Thyroid gland (tissue), 4 donors: ENCODE data around the gene MRPL21. TPM values are rescaled to one million over a fixed set of nuclear protein-coding genes. Genes with fewer than 3 reads are reported as not detected.

Experiments
- DNase-seq, 2 donors: peaks; one replicate each; pipeline ENCODE4 v3.0.0-alpha.2; 2019
- H3K27ac ChIP-seq, 3 donors: fragments of 200-600 bp; sonication (generic); 1 replicate in 2 of 3; 2 replicates in 1 of 3; pipeline ENCODE4 v1.5.1; 2016 to 2019; ENCODE audit warnings: mild to moderate bottlenecking in 1 of 3, moderate library complexity in 1 of 3
- H3K27me3 ChIP-seq: fragments of 200-600 bp; sonication (generic); one replicate; pipeline ENCODE4 v1.5.1; 2019
- H3K36me3 ChIP-seq, 2 donors: fragments of 200-600 bp; sonication (generic); one replicate each; pipeline ENCODE4 v1.5.1; 2016 to 2019
- H3K4me1 ChIP-seq, 2 donors: fragments of 200-600 bp; sonication (generic); one replicate each; pipeline ENCODE4 v1.5.1; 2017 to 2019
- H3K4me3 ChIP-seq, 3 donors: fragments of 200-600 bp; sonication (generic); replicated peaks in 1 of 3; 1 replicate in 2 of 3; 2 replicates in 1 of 3; pipeline ENCODE4 v1.5.1; 2016; ENCODE audit warnings: mild to moderate bottlenecking in 1 of 3
- H3K9me3 ChIP-seq: fragments of 200-600 bp; sonication (generic); one replicate; pipeline ENCODE4 v1.5.1; 2017
- CTCF ChIP-seq, 6 experiments: fragments of 200-600 bp in 3 of 6; fragments of 450-650 bp in 3 of 6; sonication (generic) in 3 of 6; IDR thresholded peaks; one replicate each; pipeline ENCODE4 v1.5.1; 2016 to 2019; ENCODE audit warnings: antibody characterized with exemption in 6 of 6, mild to moderate bottlenecking in 2 of 6, inconsistent platforms in 1 of 6, moderate library complexity in 1 of 6
- POLR2A ChIP-seq, 2 donors: fragments of 450-650 bp; IDR thresholded peaks; one replicate each; pipeline ENCODE4 v1.6.1; 2017; ENCODE audit warnings: antibody characterized with exemption in 2 of 2, mild to moderate bottlenecking in 2 of 2, moderate library complexity in 1 of 2
- WGBS, 2 donors: methylation state at CpG; one replicate each; pipeline ENCODE4 v1.1.5; 2017; 5-methylcytosine and 5-hydroxymethylcytosine counted together
- intact Hi-C: fragments of 100-400 bp; cut with DNase I; formaldehyde crosslinking; loops from one replicate; pipeline ENCODE4 v1.15.1; 2023
- total RNA-seq, 4 donors: library from RNA; depleted of rRNA; stranded (reverse); fragments of >200 nt; gene quantifications; one replicate each; pipeline ENCODE4 v1.2.3, GENCODE V29; 2016

Gene MRPL21
- total RNA-seq, 4 donors from 2014 or later: 24.0 to 86.6 (median 65.6) TPM

DNA sequence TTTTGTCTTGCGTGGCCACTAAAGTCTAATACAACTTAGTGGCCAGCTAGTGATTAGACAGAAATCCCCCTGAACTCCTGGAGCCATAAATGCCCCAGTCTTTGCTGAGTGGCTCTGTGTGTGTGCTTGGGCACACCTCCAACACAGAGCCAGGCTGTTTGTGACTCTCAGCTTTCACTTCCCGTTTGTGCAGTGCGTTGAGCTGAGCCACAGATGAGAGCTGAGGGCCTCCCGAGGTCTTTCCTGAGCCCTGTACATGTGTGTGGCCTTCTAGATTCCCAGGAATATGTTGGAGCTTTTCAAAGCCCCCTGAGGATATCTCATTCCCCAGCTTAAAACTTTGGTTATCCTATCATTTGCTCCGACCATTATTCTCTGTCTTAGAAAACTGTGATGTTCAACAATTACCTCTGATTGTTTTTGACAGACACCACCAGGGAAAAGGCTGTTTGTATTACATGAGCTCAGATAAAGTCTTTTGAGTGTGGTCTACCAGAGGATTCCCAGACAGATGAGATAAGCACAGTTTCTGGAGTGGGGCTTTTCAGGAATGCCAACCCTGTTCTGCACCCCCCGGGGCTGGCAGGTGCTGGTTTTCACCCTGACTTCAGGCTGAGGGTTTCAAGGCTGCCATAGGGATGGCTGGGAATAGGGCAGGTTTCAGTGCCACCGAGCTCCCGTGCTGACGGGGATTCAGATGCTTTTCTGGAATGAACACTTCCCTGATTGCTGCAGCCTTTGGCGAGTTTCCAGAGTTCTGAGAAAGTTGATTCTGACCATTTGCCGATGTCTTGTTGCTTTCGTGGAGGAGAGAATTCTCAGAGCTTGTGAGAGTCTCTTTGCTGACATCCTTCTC, 23.9 kb upstream of the MRPL21 start:
- 62 to 78% methylated on average over 12 of the region's 12 CpGs for WGBS, 2 donors
- H3K27ac ChIP-seq: no peak overlapping the region

DNA sequence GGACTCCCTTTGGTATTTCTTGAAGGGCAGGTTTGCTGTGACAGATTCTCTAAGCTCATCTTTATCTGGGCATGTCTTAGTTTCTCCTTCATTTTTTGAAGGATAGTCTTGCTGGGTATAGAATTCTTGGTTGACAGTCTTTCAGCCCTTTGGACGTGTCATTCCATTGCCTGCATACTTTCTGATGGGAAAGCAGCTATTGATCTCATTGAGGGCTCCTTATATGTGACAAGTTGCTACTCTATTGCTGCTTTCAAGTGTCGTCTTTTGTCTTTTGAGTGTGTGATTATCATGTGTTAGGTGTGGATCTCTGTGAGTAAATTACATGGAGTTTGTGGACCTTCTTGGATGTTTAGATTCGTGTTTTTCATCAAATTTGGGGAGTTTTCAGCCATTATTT, 22.0 kb upstream of the MRPL21 start:
- Histone ChIP-seq H3K36me3 (peaks cover 28 to 56% of the 10 kb centered on the region in 2 donors), H3K9me3 (no peaks in the 10 kb centered on the region), H3K27me3 (no peaks in the 10 kb centered on the region), H3K27ac (no peak overlapping the region), H3K4me3 (no peak overlapping the region), H3K4me1 (no peaks in the 10 kb centered on the region)
- 94 to 95% methylated on average over 3 of the region's 3 CpGs for WGBS, 2 donors
- no peak for DNase-seq
- no peak for TF ChIP-seq CTCF (IDR thresholded peaks at IDR 0.05)
- TF ChIP-seq POLR2A (IDR thresholded peaks at IDR 0.05): no peak
- intact Hi-C loops: no loop called here

More for the DNA sequence above, 23.9 kb upstream of the MRPL21 start:
- no peak for DNase-seq
- intact Hi-C loops: no loop called here
- Histone ChIP-seq H3K27me3 (no peaks in the 10 kb centered on the region), H3K4me3 (no peak overlapping the region), H3K36me3 (peaks cover 30 to 51% of the 10 kb centered on the region in 2 donors), H3K9me3 (no peaks in the 10 kb centered on the region), H3K4me1 (no peaks in the 10 kb centered on the region)
- TF ChIP-seq POLR2A (IDR thresholded peaks at IDR 0.05) (no peak), CTCF (IDR thresholded peaks at IDR 0.05) (no peak)

GRCh38 chr11:68924073-68924925, 20.7 kb upstream of the MRPL21 start:
- Histone ChIP-seq H3K4me1 (no peaks in the 10 kb centered on the region), H3K36me3 (peaks cover 22 to 43% of the 10 kb centered on the region in 2 donors), H3K4me3 (no peak overlapping the region), H3K9me3 (no peaks in the 10 kb centered on the region), H3K27ac (no peak overlapping the region), H3K27me3 (no peaks in the 10 kb centered on the region)
- intact Hi-C loops: no loop called here
- TF ChIP-seq CTCF (IDR thresholded peaks at IDR 0.05) (no peak), POLR2A (IDR thresholded peaks at IDR 0.05) (no peak)
- WGBS, 2 donors: 95% methylated on average over 10 of the region's 10 CpGs
- no peak for DNase-seq

DNA sequence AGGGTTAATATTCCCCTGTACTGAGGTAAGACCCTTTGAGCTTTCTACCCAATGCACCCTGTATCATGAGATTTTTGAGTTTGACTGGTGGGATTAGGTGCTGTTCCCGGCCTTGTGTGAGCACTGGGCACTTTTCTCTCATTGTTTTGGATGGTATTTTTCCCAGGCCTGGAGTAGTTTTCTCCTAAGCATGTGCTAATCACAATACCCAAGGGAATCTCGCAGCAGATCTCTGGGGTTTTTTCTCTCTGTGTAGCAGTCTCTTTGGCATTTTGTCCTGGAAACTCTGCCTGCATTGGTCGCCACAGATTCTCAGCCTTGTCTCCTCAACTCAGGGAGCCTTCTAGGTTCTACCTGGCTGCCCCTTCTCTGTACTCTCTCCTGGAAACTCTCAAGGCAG, 20.0 kb upstream of the MRPL21 start:
- no peaks in the 10 kb centered on the region for H3K4me1 ChIP-seq
- no peak overlapping the region for H3K4me3 ChIP-seq
- no peak overlapping the region for H3K27ac ChIP-seq
- no peak for TF ChIP-seq POLR2A (IDR thresholded peaks at IDR 0.05)
- TF ChIP-seq CTCF (IDR thresholded peaks at IDR 0.05): no peak
- no peaks in the 10 kb centered on the region for H3K9me3 ChIP-seq
- whole genome bisulfite sequencing, 2 donors: 86 to 96% methylated on average over 3 of the region's 3 CpGs
- intact Hi-C loops: no loop called here
- no peaks in the 10 kb centered on the region for H3K27me3 ChIP-seq
- DNase-seq: no peak
- H3K36me3 ChIP-seq: peaks cover 22 to 37% of the 10 kb centered on the region in 2 donors
